GM19025 (cell line): ENCODE data around the gene PTPRB.

Experiments
- ATAC-seq: cut with Tn5 transposase; IDR thresholded peaks from one replicate; pipeline ENCODE4 v1.9.1; 2021; ENCODE audit warnings: mild to moderate bottlenecking, low read depth, moderate library complexity; ENCODE audit not compliant: unreplicated experiment

PTPRB gene

DNA sequence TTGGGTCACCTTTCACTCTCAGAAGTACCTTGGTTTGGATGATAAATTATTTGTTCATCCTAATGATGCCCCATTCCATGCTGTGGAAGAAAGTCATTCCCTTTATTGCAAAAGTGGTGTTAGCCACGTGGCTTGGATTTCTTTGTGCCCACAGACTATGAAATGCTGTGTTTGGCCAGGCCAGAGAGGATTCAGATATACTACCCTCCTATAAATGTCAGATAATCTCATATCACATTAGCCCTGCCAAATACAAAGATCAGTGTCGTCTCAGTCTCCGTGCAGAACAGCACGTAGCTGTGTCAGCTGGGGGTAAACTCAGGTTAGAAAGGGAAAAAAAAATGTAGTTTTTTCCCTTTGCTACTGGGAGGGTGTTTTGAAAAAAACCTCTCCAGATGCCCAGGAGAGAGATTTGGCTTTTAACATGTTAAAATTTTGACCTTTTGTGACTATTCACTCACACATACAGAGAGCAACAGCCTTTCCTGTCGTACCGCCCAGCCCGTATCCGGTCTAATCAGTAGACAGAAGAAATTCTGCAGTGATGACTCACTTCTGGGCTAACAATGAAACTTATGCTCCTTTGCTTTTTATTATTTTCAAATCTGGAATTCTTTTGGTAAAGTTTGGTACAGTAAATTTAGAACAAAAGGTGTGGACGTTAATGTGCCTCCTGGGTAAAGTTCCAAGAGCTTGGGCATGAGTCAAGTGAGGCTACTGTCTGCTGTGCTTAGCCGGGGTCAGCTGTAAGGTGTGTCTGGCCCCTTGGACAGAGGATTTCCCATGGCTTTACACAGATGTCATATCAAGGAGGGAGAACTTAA lies 8.5 kb upstream of the PTPRB start:
- peak; percentile 85 for ATAC-seq

DNA sequence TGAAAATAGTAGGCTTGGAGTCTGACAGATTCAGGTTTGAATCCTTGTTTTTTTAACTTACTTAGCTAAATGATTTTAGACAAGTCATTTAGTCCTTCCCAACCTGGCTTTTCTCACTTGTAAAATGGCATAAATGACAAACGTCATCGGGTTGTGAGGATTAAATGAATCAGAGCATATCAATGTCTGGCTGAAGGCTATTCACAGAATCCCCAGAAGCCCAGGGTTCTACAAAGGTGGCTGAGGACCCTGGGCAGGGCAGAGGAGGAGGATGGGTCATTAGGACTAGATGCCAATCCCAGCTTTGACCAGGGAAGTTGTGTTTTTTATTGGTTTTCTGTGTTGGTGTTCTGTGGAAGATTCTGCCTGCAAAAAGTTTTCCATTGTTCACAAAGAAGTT lies 7.6 kb upstream of the PTPRB start:
- no peak for ATAC-seq

DNA sequence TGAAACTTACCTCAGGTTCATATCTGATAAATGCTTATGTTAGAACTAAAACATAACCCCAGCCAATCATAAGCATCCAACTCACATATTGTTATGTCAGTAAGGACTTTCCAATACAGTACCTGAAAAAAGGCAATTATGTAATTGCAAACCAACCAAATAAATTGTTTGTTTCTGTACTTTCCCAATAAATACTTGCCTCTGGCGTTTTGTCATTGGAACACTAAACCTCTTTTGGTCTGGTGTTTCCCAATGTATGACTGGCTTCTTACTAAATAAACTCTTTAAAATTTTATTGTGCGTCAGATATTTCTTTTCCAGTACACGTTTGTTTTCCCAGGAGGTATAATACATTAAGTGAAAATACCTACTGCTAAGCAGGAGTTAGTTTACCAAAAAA lies 6.7 kb upstream of the PTPRB start:
- ATAC-seq = no peak

DNA sequence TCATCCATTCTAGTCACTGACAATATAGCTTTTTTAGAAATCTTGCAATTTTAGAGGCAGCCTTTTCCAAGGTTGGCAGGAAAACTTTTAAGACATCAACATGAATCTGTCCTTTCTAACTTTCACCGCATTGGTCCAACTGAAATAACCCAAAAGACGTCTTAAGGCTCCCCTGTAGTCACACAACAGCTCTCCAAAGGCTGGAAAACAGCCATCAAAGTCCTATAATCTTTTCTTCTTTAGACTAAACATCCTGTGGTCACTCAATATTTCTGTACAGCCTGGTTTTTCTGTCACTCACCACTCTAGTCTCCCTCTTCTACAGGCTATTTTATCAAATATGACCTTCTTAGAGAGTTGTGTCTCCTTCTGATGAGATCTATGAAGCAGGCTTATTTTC lies 4.5 kb upstream of the PTPRB start:
- ATAC-seq = no peak

DNA sequence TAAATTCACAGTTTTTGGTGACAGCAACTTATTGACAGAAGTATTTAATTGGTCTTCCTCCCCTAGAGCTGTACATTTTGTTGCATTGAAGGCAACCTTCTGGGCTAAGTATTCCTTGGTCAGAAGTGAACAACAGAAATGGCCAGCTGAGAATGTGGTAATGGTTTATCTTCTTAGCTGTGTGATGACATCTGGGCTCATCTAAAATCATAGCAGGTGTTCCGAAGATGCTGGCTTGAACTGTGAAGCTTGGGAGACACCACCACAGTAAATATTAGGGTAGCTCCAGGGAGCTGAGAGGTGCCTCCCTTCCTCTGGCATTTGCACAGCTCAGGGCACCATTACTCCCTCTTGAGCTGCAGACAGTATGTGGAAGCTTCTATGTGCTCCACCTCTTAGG lies 3.7 kb upstream of the PTPRB start:
- ATAC-seq = no peak

DNA sequence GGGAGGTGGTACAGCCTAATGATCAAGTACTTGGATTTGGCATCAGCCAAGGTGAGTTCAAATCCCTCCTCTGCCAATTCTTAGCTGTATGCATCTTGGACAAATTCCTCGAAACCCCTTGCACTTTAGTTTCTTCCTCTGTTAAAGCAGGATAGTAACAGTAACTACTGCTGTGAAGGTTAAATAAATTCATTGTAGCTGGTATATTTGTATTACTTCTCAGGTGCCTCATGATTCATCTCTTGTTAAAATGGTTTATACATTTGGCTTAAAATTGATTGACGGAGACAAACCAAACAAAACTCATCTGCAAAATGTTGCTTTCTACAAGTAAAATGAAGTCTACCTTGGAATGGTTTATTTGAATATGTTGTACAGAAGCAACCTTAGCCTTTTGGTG lies 2.3 kb upstream of the PTPRB start:
- ATAC-seq = no peak

DNA sequence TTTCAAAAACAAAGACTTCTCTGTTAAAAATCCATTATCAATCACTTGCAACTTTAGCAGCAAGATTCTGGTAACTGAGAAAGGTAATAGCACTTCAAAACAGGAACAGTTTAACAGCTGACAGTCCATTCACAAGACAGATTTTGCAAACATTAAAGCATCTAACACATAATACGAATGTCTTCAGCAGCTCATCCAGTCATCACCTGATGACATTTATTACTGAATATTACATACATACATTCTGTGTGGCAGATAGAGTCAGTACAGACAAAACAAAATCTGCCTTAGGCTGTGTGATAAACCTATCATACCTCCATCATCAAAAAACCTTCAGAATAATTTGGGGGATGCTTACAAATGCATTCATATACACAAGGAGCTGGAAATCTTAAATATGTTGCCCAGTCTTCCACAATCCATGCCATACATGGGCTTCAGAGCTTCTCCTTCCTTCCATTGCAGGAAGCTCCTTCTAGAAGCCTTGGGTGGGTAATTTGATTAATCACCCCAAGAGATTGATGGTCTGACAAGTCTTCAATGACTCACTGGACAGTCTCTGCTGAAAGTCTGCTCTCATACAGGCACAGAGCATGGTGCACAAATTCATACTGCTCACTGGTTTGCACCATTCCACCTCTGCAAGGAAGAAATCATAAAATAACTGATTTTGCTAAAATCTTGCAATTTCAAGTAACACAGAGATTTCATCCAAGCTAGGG lies 1.6 kb upstream of the PTPRB start:
- ATAC-seq = no peak

DNA sequence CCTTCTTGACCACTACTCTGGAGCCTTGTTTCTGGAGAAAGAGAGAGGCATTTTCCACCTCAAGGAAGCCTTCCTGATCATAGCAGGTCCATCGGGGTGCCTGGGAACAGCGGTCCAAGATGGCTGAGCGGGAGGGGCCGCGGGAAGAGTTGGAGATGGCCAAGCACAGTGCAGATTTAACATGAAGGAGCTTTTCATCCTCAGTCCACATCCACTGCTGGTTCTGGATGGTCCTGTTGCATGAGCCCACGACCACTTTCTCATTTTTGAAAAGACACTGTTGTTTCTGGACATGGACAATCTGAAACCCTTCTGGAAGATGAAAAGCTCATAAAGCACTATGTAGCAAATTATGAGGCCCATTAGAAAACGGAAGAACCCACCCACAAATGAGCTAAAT lies 1.5 kb downstream of the PTPRB start:
- ATAC-seq = no peak

DNA sequence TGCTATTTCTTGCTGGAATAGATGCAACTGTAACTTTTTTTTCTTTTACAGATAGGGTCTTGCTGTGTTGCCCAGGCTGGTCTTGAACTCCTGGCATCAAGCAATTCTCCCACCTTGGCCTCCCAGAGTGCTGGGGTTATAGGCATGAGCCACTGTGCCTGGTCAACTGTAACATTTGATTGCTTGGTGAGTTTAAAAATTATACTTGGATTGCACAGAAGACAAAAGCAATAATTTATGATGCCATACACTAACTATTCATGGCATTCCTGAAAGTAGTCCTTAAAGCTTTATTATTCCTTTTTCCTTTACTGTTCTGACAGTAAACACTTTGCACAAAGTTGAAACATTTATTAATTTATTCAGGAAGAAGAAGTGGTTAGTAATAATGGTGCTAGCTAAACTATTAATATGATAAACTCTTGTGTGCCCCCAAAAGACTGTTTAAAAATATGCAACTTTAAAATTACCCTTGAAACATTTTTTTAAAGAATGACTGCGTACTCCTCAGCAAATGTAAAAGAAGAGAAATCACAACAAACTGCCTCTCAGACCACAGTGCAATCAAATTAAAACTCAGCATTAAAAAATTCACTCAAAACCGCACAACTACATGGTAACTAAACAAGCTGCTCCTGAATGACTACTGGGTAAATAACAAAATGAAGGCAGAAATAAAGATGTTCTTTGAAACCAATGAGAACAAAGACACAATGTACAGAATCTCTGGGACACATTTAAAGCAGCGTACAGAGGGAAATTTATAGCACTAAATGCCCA lies 8.3 kb downstream of the PTPRB start:
- ATAC-seq = no peak

DNA sequence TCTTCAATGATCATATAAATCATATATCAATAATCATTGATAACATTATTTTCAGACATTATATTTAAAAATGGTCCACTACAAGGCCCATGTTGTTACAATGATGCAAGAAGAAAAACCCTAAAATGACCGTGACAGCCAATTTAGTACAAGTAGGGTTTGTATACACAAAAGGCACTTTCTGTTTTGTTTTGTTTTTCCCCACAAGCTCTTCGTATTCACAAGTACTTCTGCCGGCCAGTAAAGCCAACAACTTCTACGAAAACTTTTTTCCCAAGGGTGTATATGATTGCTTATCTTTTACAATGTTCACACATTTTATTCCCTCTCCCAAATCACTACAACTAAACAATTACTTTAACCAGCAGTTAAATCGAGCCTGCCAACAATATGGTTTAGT lies 9.6 kb downstream of the PTPRB start:
- ATAC-seq = no peak

DNA sequence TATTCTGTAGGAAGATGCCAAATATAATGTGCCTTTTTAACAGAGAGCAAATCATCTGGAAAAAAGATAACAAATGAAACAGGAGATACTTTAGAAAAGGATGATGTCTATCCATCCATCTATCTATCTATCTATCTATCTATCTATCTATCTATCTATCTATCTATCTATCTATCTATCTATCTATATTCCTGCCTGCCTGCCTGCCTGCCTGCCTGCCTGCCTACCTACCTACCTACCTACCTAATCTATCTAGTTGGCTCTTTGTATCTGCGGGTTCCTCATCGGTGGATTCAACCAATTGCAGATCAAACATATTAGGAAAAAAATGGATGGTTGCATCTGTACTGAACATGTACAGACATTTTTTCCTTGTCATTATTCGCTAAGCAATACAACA lies 11.0 kb downstream of the PTPRB start:
- no peak for ATAC-seq

DNA sequence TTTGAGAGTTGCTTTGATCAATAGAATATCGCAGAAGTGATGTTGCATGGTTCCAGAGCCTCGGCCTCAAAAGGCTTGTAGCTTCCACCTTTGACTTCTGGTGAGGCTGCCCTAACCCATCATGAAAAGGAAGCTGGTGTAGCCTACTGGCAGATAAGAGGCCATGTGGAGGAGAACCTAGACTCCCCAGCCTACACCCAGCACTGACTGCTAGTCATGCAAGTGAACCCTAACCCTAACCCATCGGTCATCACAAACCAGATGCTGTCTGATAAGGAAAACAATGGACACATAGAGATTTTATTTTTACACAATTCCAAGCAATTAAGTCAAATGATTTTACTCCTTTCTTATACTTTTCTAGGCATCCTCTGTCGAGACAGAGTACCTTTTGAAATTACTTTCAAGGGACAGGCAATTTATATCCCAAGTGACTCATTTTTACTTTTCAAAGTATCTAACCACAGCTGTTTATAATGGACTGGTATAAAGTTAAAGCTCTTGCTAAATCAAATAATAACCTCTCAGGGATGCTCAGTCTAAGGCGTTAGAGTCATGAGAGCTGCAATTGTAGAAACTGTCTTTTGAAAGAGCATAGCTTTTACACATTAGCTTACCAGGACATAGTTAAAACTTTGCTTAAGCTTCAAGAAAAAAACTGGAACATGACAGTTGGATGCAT lies 17.6 kb downstream of the PTPRB start:
- no peak for ATAC-seq

DNA sequence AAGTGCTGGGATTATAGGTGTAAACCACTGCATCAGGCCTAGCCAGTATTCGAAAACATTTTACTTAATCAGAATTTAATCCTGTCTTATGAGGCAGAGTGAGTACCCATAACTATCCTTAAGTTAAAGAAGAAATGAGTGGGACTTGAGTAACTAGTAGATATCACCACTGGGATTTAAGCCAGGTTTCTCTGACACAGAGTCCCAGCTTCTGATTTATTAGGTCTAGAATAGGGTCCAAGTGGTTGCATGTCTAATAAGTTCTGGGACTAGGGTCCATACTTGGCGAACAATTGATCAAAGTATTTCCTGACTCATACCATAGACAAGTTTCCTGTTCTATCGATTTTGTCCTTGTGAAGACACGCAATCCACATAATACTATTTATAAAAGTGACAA lies 18.9 kb downstream of the PTPRB start:
- no peak for ATAC-seq

DNA sequence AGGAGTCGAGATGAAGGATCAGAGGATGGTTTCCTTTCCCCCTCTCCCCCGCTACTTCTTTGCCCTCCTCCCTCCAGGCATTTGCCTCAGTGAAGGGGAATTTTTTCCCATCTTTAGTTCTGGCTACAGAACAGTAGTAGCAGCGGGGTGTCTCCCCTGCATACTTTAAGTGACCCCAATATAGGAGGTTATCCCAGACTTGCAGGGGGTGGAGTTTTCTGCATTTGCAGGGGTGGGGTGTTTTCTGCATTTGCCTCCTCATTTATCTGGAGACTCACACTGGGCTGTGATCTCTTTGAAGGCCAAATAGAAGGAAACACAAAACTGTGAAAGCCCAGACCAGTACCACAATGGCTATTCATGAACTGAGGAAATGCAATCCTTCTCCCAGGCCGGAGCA lies 19.8 kb downstream of the PTPRB start:
- ATAC-seq = no peak

DNA sequence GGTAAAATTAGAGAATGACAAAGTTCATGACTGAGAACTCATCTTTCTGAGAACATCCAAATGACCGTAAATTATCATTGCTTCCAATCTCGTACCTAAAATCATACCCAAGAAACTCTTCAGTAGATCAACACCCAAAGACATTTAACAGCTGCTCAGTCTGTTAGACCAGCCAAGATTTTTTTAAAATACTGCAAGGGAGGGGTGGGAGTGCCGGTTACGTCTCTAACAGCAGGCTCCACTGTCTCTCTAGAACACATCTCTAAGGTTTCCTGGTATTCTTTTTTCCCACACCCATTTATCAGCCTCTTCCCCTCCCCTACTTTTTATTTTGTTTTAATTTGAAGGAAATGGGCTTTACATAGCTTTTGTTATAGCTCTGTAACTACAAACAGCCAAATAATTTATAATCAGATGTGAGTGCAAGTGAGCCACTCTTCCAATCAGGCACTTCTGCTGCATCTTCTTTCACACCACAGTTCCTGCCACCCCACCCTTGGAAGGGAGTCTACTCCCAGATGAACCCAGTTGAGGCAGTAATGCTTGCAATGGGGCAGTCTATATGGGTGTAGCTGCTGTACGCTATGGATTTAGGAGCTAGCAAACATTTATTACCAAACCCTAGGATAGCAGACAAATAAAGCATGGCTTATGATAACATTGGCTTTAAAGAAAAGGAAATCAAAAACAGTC lies 21.9 kb downstream of the PTPRB start:
- no peak for ATAC-seq

DNA sequence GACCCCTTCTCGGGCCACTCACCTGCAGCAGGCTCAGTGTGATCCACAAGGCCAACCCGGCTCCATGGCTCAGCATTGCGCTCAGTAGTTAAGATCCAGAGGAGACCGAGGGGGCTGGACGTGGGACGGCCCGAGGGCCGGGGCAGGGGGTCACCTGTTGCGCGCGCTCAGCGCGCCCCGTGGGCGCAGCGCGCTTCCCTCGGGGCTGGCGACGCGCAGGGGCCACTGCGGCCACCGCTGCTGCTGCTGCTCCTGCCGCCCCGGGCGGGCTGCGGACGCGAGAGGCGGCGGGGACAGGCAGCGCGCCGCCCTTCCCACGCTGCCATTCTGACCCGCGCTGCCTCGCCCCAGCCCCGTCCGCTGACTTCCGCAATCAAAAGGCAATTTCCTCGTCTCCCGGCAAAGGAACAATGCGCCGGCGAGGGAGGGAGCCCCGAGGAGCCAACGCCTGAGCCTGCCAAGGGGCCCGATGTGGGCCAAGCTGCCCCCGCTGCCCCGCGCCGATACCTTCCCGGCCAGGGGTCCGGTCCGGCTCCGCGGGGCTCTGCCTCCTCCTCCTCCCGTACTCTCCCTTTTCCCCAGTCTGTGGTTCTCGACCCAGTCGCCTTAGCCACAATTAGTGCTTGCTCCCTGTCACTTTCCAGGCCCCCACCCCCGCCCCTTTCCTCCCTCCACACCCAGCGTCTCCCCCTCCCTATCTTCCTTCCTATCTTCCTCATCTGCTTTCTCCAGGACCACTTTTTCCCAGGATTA lies 27.3 kb downstream of the PTPRB start:
- no peak for ATAC-seq

DNA sequence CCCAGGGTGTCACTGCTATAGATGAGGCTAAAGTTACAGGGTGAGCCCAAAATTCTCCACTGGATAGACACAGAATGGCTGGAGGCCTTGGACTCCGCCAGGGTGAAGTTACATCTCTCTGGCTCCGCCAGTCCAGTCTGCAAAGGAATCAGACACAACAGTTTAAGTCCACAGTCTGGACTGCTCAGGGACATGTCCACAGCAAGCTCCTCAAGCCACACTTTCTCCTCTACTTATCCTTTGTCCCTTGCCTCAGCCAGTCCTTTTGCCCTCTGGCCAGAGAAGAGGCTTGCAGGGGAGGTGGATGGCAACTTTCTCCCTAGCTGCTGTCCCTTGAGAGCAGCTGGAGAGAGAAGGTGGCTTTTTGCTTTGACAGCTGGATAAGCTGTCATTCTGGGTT lies 28.0 kb downstream of the PTPRB start:
- no peak for ATAC-seq

DNA sequence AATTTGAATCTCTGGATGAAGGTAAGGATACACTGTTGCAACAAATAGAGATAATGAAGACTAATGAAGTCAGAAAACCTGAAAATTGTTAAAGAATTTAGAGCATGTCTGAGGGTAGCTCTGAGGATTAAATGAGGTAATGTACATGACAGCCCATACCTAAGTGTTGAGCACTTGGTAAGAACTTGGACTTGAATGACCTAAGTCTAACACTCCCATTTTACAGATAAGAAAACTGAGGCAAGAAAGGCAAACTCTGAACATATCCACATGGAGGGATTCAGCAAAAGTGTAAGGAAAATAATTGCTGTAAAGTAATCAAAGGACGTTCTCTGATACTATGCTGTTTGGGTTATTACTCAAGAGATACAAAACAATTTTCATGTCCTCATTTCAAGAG lies 29.0 kb downstream of the PTPRB start:
- no peak for ATAC-seq

DNA sequence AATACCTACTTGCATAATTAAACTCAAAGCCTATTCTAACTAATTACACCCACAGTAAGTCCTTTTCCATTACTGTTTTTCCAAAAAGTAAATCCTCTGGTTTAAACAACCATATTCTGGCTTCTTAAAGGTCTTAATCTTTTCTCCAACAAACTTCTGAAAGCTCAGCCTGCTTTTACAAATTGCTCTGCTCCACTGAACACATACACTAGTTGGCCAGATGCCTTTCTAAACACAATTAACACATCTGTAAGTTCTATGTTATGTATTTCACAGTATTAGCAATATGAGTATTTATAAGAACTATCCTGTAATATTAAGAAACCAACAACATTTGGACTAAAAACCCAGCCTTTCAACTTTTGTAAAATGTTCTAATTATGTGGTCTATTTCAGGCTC lies 30.1 kb downstream of the PTPRB start:
- no peak for ATAC-seq

DNA sequence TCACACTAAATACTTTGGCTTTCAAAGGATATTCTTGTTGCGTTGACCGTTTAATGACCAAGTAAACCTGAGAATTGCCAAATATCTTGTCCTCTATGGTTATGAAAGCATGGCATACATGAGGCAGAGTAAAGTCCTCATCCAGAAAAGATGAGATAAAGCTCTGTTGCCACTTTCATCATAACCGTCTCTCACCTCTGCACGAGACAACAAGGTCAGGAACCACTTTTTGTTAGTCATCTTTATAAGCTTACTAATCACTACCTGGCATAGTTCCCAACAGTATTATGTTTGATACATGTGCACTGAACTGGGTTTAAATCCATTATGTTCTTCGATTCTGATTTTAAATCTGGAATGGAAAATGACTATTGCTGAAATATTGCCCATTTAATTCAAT lies 31.3 kb downstream of the PTPRB start:
- ATAC-seq = no peak
